HepG2 (cell line): ENCODE data around the gene PLEKHB2. TPM values are rescaled to one million over a fixed set of nuclear protein-coding genes. Genes with fewer than 3 reads are reported as not detected.

Experiments
- GATAD2A ChIP-seq: IDR thresholded peaks from 2 replicates; pipeline ENCODE4 v1.6.1; 2016
- LCORL ChIP-seq, 2 experiments: fragments of 450-650 bp in 1 of 2; sonication (generic) in 1 of 2; formaldehyde crosslinking in 1 of 2; IDR thresholded peaks; 2 replicates each; pipeline versions ENCODE4 v1.5.0 to v1.6.1; 2017 to 2020; ENCODE audit warnings: antibody characterized with exemption in 1 of 2, missing genetic modification reagents in 1 of 2
- POLR2A ChIP-seq, 2 experiments: IDR thresholded peaks; 2 replicates each; pipeline ENCODE4 v1.6.1; 2011; ENCODE audit warnings: low read depth in 2 of 2, low read length in 2 of 2, mild to moderate bottlenecking in 1 of 2, moderate library complexity in 1 of 2; ENCODE audit not compliant: insufficient read depth in 1 of 2
- RARA ChIP-seq: IDR thresholded peaks from 2 replicates; pipeline ENCODE4 v1.6.1; 2016; ENCODE audit warnings: missing genetic modification reagents, missing compliant biosample characterization
- SOX13 ChIP-seq, 3 experiments: fragments of 450-650 bp in 1 of 3; sonication (generic) in 1 of 3; formaldehyde crosslinking in 1 of 3; IDR thresholded peaks in 2 of 3; conservative IDR thresholded peaks in 1 of 3; 2 replicates each; pipeline versions ENCODE4 v1.5.0 to v1.6.1; 2016 to 2020; ENCODE audit warnings: antibody characterized with exemption in 1 of 3, mild to moderate bottlenecking in 1 of 3, missing compliant biosample characterization in 1 of 3, missing genetic modification reagents in 1 of 3, moderate library complexity in 1 of 3
- TEAD3 ChIP-seq: optimal IDR thresholded peaks from 2 replicates; pipeline ENCODE3; 2016; ENCODE audit warnings: borderline replicate concordance
- ZBTB1 ChIP-seq: sonication (generic); formaldehyde crosslinking; IDR thresholded peaks from 2 replicates; pipeline ENCODE4 v1.4.0; 2020; ENCODE audit warnings: missing genetic modification reagents, borderline replicate concordance
- ZFP37 ChIP-seq: sonication (generic); formaldehyde crosslinking; IDR thresholded peaks from 2 replicates; pipeline ENCODE4 v1.4.0; 2020; ENCODE audit warnings: missing genetic modification reagents, borderline replicate concordance
- ZNF253 ChIP-seq: sonication (generic); formaldehyde crosslinking; IDR thresholded peaks from 2 replicates; pipeline ENCODE4 v1.8.0; 2022; ENCODE audit warnings: mild to moderate bottlenecking, missing genetic modification reagents, borderline replicate concordance
- ZNF678 ChIP-seq: sonication (generic); formaldehyde crosslinking; IDR thresholded peaks from 2 replicates; pipeline ENCODE4 v1.4.0; 2020; ENCODE audit warnings: mild to moderate bottlenecking, missing genetic modification reagents
- ZNF883 ChIP-seq: sonication (generic); formaldehyde crosslinking; IDR thresholded peaks from 2 replicates; pipeline ENCODE4 v1.5.1; 2020; ENCODE audit warnings: mild to moderate bottlenecking, missing genetic modification reagents; ENCODE audit errors: not compliant biosample characterization
- polyA plus RNA-seq, 8 experiments: library from polyadenylated mRNA; depleted of rRNA in 3 of 8; stranded (reverse) in 7 of 8; unstranded in 1 of 8; fragments of >200 nt; fragmentation: Illumina TruSeq in 4 of 8; extraction: Trizol in 4 of 8; gene quantifications; 2 replicates each; pipeline versions ENCODE4 v1.2.1 to v1.2.3, GENCODE V29; 2011 to 2016; ENCODE audit warnings: low read depth in 4 of 8, missing spikeins in 1 of 8, mixed read lengths in 1 of 8; ENCODE audit not compliant: insufficient read depth in 1 of 8
- total RNA-seq, 5 experiments: library from RNA; depleted of rRNA; stranded (reverse); fragments of >200 nt; fragmentation: Illumina TruSeq; extraction: Trizol; gene quantifications; 2 replicates each; pipeline ENCODE4 v1.2.3, GENCODE V29; 2016; ENCODE audit warnings: low read depth in 1 of 5
- TF ChIP-seq, protein P1 (sequence below): sonication (generic); formaldehyde crosslinking; IDR thresholded peaks from 2 replicates; pipeline ENCODE4 v1.5.0; 2020; ENCODE audit warnings: mild to moderate bottlenecking, missing genetic modification reagents, borderline replicate concordance
- TF ChIP-seq, protein P2 (sequence below): IDR thresholded peaks from 2 replicates; pipeline ENCODE4 v1.6.1; 2016
- TF ChIP-seq, protein P3 (sequence below): sonication (generic); formaldehyde crosslinking; IDR thresholded peaks from 2 replicates; pipeline ENCODE4 v1.4.0; 2020; ENCODE audit warnings: mild to moderate bottlenecking, missing genetic modification reagents
- TF ChIP-seq, protein P4 (sequence below): sonication (generic); formaldehyde crosslinking; IDR thresholded peaks from 2 replicates; pipeline ENCODE4 v1.5.0; 2020; ENCODE audit warnings: missing genetic modification reagents
- TF ChIP-seq, protein P5 (sequence below): sonication (generic); formaldehyde crosslinking; IDR thresholded peaks from 2 replicates; pipeline ENCODE4 v1.8.0; 2022; ENCODE audit warnings: missing genetic modification reagents, mild to moderate bottlenecking, moderate library complexity, borderline replicate concordance

PLEKHB2 gene
- total and polyA plus RNA-seq, 2 of the 13 experiments (the other 11 are each of a cell fraction or from before 2014, with no cell fraction given), result 73.0 to 78.9 TPM

DNA sequence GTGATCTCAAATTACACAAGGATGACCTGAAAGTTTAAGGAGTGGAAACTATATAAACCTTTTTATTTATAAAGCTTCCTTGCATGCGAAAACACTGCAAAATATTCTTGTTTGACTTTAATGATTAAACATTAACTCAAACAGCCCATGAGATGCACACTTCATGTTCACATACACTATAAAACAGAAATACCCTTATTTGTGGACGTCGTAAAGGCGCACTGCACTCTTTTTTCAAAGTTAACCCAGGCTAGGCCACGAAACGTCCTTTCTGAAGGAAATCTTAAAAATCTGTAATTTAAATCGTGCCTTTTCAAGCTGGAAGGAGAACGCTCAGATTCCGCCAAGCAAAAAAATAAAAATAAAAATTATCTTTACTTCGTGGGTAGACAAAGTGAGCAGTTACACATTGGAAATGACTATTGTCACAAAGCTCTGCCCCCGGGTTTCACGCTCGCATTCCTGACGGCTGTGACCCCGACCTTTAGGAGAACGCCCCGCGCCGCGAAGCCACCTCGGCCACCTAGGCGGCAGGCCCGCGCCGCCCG, 12.6 kb upstream of the PLEKHB2 start (continued):
- TF ChIP-seq, protein P1, sequence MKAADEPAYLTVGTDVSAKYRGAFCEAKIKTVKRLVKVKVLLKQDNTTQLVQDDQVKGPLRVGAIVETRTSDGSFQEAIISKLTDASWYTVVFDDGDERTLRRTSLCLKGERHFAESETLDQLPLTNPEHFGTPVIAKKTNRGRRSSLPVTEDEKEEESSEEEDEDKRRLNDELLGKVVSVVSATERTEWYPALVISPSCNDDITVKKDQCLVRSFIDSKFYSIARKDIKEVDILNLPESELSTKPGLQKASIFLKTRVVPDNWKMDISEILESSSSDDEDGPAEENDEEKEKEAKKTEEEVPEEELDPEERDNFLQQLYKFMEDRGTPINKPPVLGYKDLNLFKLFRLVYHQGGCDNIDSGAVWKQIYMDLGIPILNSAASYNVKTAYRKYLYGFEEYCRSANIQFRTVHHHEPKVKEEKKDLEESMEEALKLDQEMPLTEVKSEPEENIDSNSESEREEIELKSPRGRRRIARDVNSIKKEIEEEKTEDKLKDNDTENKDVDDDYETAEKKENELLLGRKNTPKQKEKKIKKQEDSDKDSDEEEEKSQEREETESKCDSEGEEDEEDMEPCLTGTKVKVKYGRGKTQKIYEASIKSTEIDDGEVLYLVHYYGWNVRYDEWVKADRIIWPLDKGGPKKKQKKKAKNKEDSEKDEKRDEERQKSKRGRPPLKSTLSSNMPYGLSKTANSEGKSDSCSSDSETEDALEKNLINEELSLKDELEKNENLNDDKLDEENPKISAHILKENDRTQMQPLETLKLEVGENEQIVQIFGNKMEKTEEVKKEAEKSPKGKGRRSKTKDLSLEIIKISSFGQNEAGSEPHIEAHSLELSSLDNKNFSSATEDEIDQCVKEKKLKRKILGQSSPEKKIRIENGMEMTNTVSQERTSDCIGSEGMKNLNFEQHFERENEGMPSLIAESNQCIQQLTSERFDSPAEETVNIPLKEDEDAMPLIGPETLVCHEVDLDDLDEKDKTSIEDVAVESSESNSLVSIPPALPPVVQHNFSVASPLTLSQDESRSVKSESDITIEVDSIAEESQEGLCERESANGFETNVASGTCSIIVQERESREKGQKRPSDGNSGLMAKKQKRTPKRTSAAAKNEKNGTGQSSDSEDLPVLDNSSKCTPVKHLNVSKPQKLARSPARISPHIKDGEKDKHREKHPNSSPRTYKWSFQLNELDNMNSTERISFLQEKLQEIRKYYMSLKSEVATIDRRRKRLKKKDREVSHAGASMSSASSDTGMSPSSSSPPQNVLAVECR (CRISPR knock-in tag), result peak; percentile 69; the same call in 1 of the 2 replicates
- TF ChIP-seq ZNF678 (CRISPR knock-in tag) (no peak), SOX13 (IDR thresholded peaks at IDR 0.05) (no peak), SOX13 (CRISPR knock-in tag; conservative IDR thresholded peaks at IDR 0.05 in 1 of 2, IDR thresholded peaks at IDR 0.05 in 1 of 2) (no peak), POLR2A (IDR thresholded peaks at IDR 0.05; ENCODE audit: insufficient read depth in 1 of 2, low read depth in 2 of 2, low read length in 2 of 2) (peak in 1 of 2 experiments; percentile 55; a peak in 1 of 4 replicates), ZFP37 (CRISPR knock-in tag) (no peak), ZNF253 (no peak), GATAD2A (CRISPR knock-in tag) (peak; percentile 29; the same call in 1 of the 2 replicates), RARA (CRISPR knock-in tag) (no peak), ZBTB1 (CRISPR knock-in tag) (0 out of 2 replicates have a peak, but pooled peaks have one; percentile 27), ZNF883 (CRISPR knock-in tag) (no peak), LCORL (IDR thresholded peaks at IDR 0.05) (no peak), LCORL (CRISPR knock-in tag; IDR thresholded peaks at IDR 0.05) (peak; percentile 73), TEAD3 (CRISPR knock-in tag) (peak; percentile 29)
- TF ChIP-seq, protein P2, sequence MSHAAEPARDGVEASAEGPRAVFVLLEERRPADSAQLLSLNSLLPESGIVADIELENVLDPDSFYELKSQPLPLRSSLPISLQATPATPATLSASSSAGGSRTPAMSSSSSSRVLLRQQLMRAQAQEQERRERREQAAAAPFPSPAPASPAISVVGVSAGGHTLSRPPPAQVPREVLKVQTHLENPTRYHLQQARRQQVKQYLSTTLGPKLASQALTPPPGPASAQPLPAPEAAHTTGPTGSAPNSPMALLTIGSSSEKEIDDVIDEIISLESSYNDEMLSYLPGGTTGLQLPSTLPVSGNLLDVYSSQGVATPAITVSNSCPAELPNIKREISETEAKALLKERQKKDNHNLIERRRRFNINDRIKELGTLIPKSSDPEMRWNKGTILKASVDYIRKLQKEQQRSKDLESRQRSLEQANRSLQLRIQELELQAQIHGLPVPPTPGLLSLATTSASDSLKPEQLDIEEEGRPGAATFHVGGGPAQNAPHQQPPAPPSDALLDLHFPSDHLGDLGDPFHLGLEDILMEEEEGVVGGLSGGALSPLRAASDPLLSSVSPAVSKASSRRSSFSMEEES (CRISPR knock-in tag), result 0 out of 2 replicates have a peak, but pooled peaks have one; percentile 13
- TF ChIP-seq, protein P3, sequence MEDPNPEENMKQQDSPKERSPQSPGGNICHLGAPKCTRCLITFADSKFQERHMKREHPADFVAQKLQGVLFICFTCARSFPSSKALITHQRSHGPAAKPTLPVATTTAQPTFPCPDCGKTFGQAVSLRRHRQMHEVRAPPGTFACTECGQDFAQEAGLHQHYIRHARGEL (CRISPR knock-in tag), result no peak
- TF ChIP-seq, protein P4, sequence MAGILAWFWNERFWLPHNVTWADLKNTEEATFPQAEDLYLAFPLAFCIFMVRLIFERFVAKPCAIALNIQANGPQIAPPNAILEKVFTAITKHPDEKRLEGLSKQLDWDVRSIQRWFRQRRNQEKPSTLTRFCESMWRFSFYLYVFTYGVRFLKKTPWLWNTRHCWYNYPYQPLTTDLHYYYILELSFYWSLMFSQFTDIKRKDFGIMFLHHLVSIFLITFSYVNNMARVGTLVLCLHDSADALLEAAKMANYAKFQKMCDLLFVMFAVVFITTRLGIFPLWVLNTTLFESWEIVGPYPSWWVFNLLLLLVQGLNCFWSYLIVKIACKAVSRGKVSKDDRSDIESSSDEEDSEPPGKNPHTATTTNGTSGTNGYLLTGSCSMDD (CRISPR knock-in tag), result no peak
- TF ChIP-seq, protein P5, sequence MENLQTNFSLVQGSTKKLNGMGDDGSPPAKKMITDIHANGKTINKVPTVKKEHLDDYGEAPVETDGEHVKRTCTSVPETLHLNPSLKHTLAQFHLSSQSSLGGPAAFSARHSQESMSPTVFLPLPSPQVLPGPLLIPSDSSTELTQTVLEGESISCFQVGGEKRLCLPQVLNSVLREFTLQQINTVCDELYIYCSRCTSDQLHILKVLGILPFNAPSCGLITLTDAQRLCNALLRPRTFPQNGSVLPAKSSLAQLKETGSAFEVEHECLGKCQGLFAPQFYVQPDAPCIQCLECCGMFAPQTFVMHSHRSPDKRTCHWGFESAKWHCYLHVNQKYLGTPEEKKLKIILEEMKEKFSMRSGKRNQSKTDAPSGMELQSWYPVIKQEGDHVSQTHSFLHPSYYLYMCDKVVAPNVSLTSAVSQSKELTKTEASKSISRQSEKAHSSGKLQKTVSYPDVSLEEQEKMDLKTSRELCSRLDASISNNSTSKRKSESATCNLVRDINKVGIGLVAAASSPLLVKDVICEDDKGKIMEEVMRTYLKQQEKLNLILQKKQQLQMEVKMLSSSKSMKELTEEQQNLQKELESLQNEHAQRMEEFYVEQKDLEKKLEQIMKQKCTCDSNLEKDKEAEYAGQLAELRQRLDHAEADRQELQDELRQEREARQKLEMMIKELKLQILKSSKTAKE (CRISPR knock-in tag), result no peak
